Karpas-422 (cell line): Measurements from ENCODE around the gene LARGE1. TPM values are rescaled to one million over a fixed set of nuclear protein-coding genes. Genes with fewer than 3 reads are reported as not detected.

ENCODE experiments used
- DNase-seq: peaks from one replicate; pipeline ENCODE4 v3.0.0-alpha.2; 2015
- H2AFZ ChIP-seq: fragments of 200-600 bp; sonication (generic); 2 replicates; pipeline ENCODE4 v1.6.1; 2014; ENCODE audit warnings: antibody characterized with exemption, low read length, mixed read lengths
- H3K27ac ChIP-seq: fragments of 200-600 bp; sonication (generic); 2 replicates; pipeline ENCODE4 v1.5.1; 2014; ENCODE audit warnings: mild to moderate bottlenecking, low read length, moderate library complexity
- H3K27me3 ChIP-seq: fragments of 200-600 bp; sonication (generic); 2 replicates; pipeline ENCODE4 v1.6.1; 2014; ENCODE audit warnings: low read length, mixed read lengths
- H3K36me3 ChIP-seq: fragments of 200-600 bp; sonication (generic); 2 replicates; pipeline ENCODE4 v1.6.1; 2014; ENCODE audit warnings: low read length, mixed read lengths; ENCODE audit not compliant: insufficient read depth
- H3K4me1 ChIP-seq: fragments of 200-600 bp; sonication (generic); 2 replicates; pipeline ENCODE4 v1.6.1; 2014; ENCODE audit warnings: mild to moderate bottlenecking, low read length, mixed read lengths
- H3K4me2 ChIP-seq: fragments of 200-600 bp; sonication (generic); 2 replicates; pipeline ENCODE4 v1.6.1; 2014; ENCODE audit warnings: low read length, low read depth, mild to moderate bottlenecking; ENCODE audit not compliant: poor library complexity, severe bottlenecking
- H3K4me3 ChIP-seq: fragments of 200-600 bp; sonication (generic); 2 replicates; pipeline ENCODE4 v1.5.1; 2014; ENCODE audit warnings: mild to moderate bottlenecking, antibody characterized with exemption, low read length, mixed read lengths
- H3K79me2 ChIP-seq: fragments of 200-600 bp; sonication (generic); 2 replicates; pipeline ENCODE4 v1.6.1; 2014; ENCODE audit warnings: mild to moderate bottlenecking, low read length, mixed read lengths
- H3K9ac ChIP-seq: fragments of 200-600 bp; sonication (generic); 2 replicates; pipeline ENCODE4 v1.6.0; 2014; ENCODE audit warnings: low read length
- H3K9me2 ChIP-seq: fragments of 200-600 bp; sonication (generic), shearing (Covaris generic); replicated peaks from 2 replicates; pipeline ENCODE4 v1.6.0; 2014; ENCODE audit warnings: mild to moderate bottlenecking, low read length, moderate library complexity; ENCODE audit not compliant: insufficient read depth
- H3K9me3 ChIP-seq: fragments of 300-700, 200-600 bp; sonication (generic); 2 replicates; pipeline ENCODE4 v1.6.1; 2014; ENCODE audit warnings: low read length, mixed read lengths
- H4K20me1 ChIP-seq: fragments of 200-600 bp; sonication (generic); 2 replicates; pipeline ENCODE4 v1.6.1; 2014; ENCODE audit warnings: mild to moderate bottlenecking, antibody characterized with exemption, low read length, low read depth; ENCODE audit not compliant: insufficient read depth
- total RNA-seq: library from RNA; depleted of rRNA; stranded (reverse); fragments of >200 nt; shearing (Covaris generic); gene quantifications from 2 replicates; pipeline ENCODE4 v1.2.3, GENCODE V29; 2014; ENCODE audit warnings: low replicate concordance

The LARGE1 gene
- total RNA-seq, 1 experiment from 2014 or later = 0.15 TPM

DNA sequence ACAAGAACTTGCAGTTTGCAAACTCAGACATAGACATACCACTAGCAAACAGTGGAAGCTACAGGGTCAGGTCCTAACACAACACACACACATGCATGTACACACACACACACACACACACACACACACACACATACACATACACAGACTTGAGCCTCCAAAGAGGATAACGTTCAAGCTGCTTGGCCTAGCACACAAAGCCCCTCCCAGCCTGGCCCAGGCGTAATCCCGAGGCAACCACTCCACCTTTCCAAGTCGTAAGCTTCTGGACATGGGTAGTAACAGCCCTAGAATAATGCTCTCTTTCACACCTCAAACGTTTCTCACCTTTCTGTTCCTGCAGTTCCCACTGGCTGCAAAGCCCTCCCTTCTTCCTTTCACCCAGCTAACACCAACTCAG is 88.6 kb downstream of the LARGE1 start:
- no peaks in the 10 kb centered on the region for H3K79me2 ChIP-seq
- no peak overlapping the region for H2AFZ ChIP-seq
- H4K20me1 ChIP-seq = no peaks in the 10 kb centered on the region
- no peaks in the 10 kb centered on the region for H3K4me1 ChIP-seq
- H3K36me3 ChIP-seq = no peaks in the 10 kb centered on the region
- no peaks in the 10 kb centered on the region for H3K9me3 ChIP-seq
- no peak overlapping the region for H3K9ac ChIP-seq
- no peaks in the 10 kb centered on the region for H3K27me3 ChIP-seq
- H3K4me3 ChIP-seq = no peak overlapping the region
- no peak overlapping the region for H3K27ac ChIP-seq
- DNase-seq = no peak
- H3K9me2 ChIP-seq = no peaks in the 10 kb centered on the region
- no peak overlapping the region for H3K4me2 ChIP-seq

DNA sequence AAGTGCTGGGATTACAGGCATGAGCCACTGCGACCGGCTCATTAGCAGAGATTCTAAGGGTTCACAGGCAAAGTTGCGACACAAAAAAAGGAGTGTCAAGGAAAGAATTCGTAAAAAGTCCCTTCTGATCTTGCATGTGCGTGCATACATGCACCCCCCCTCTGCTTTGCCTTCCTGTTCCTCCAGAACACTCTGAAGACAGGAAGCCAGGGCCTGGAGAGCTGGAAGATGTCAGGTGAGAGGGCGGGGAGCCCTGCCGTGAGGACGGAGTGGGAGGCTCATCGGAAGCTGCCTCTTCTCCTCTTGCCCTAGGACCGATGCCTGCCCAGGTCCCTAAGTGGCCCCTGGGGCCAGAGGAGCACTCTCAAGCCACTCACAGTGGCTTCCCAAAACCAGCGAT is 89.1 kb downstream of the LARGE1 start:
- Histone ChIP-seq H3K4me2 (no peak overlapping the region), H3K4me3 (no peak overlapping the region), H3K9me2 (no peaks in the 10 kb centered on the region), H2AFZ (no peak overlapping the region), H3K4me1 (no peaks in the 10 kb centered on the region), H3K9ac (no peak overlapping the region), H3K36me3 (no peaks in the 10 kb centered on the region), H4K20me1 (no peaks in the 10 kb centered on the region), H3K27me3 (no peaks in the 10 kb centered on the region), H3K79me2 (no peaks in the 10 kb centered on the region), H3K9me3 (no peaks in the 10 kb centered on the region), H3K27ac (no peak overlapping the region)
- no peak for DNase-seq

DNA sequence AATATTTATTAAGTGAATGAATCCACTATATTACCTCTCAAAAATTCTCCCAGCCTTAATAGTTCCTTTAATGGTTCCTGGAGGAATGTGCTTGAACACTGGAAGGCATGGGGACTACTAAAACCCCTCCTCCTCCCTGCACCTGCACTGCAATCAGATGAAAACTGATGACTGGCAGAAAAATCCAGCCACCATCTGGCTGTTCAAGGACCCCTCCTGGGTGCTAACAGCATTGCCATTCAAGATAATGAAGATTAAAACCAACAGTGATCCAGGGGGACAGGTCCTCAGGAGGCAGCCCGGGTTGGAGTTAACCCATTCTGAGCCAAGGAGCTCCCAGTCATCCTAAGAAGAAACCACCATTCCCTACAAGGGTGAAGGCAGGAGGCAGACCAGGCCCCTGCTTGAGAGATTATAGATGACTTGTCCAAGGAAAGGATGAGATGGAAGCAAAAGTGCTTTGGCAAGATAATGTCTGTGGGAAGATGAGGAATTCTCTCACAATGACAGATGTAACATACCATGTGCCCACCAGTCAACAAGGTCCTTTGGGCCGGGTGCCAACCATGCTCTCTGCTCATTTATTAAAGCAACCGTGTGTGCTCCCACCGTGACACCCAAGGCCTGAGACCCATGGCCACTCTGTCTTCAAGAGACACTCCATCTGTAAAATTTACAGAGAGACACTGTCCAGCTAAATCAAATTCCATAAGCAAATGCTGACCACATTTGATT is 90.6 kb downstream of the LARGE1 start:
- no peak for DNase-seq
- Histone ChIP-seq H3K4me2 (no peak overlapping the region), H4K20me1 (no peaks in the 10 kb centered on the region), H3K36me3 (no peaks in the 10 kb centered on the region), H3K9ac (no peak overlapping the region), H2AFZ (no peak overlapping the region), H3K27ac (no peak overlapping the region), H3K79me2 (no peaks in the 10 kb centered on the region), H3K9me2 (no peaks in the 10 kb centered on the region), H3K4me1 (no peaks in the 10 kb centered on the region), H3K9me3 (no peaks in the 10 kb centered on the region), H3K4me3 (no peak overlapping the region), H3K27me3 (no peaks in the 10 kb centered on the region)

DNA sequence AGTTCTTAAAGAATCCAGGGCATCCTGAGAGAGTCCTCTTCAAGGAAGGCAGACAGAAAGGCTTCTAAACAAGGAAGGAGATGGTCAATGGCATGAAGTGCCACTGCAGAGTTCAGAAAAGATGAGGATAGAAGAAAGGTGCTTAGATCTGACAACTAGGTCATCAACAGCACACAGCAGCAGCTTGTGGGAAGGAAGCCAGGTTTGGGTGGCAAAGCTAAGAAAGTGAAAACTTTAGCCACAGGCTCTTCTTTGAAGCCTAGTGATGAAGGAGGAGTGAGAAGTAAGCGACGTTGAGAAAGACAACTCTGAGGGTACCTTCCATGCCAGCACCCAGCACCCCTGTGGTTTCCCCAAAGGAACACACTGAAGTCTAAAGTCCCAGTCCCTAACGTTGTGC is 92.0 kb downstream of the LARGE1 start:
- Histone ChIP-seq H3K36me3 (no peaks in the 10 kb centered on the region), H3K27me3 (no peaks in the 10 kb centered on the region), H3K9me3 (no peaks in the 10 kb centered on the region), H3K4me2 (no peak overlapping the region), H3K9ac (no peak overlapping the region), H3K4me1 (no peaks in the 10 kb centered on the region), H3K9me2 (no peaks in the 10 kb centered on the region), H3K27ac (no peak overlapping the region), H4K20me1 (no peaks in the 10 kb centered on the region), H2AFZ (no peak overlapping the region), H3K79me2 (no peaks in the 10 kb centered on the region), H3K4me3 (no peak overlapping the region)
- no peak for DNase-seq

DNA sequence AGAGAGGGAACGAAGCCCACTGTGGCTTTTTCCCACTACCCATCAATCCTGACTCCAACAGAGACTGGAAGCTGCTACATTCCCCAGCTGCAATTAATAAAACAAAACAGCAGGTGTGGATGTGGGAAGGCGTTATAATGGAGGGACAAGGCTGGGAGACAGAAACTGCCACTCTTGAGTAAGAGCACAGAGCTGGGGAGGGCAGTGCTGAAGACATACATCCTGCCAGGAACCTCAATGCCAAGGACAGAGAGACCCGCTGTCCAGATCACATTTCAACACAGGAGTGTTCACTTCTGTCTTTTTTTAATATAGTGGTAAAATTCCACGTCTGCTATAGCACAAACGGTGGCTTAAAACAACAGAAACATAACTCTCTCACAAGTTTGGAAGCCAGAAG is 94.5 kb downstream of the LARGE1 start:
- Histone ChIP-seq H3K36me3 (no peaks in the 10 kb centered on the region), H4K20me1 (no peaks in the 10 kb centered on the region), H3K4me1 (peaks cover 10% of the 10 kb centered on the region), H3K9ac (no peak overlapping the region), H3K79me2 (no peaks in the 10 kb centered on the region), H3K4me2 (no peak overlapping the region), H2AFZ (no peak overlapping the region), H3K4me3 (no peak overlapping the region), H3K27ac (no peak overlapping the region), H3K9me3 (no peaks in the 10 kb centered on the region), H3K27me3 (no peaks in the 10 kb centered on the region), H3K9me2 (no peaks in the 10 kb centered on the region)
- no peak for DNase-seq

DNA sequence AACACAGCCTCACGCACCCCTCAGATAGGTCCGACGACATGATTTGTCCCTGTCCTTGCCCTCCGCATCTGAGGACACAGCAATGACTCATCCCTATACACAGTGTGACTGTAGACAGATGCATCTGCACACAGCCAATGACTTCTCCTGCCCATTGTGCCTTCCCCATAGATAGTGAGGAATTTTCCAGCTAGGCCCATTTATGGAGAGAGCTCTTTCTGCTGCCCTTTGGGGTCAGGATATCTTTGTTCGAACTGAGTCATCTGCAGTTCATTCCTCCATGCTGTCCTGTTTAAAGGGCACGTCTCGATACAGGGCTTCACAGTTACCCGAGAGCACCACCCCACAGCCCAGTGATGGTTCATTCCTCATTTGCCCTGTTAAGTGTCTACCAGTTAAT is 96.7 kb downstream of the LARGE1 start:
- Histone ChIP-seq H3K9me3 (no peaks in the 10 kb centered on the region), H3K27me3 (no peaks in the 10 kb centered on the region), H3K79me2 (no peaks in the 10 kb centered on the region), H2AFZ (no peak overlapping the region), H3K36me3 (no peaks in the 10 kb centered on the region), H3K4me2 (no peak overlapping the region), H3K9ac (no peak overlapping the region), H3K9me2 (no peaks in the 10 kb centered on the region), H3K4me1 (peaks cover 10% of the 10 kb centered on the region), H3K4me3 (no peak overlapping the region), H4K20me1 (no peaks in the 10 kb centered on the region), H3K27ac (no peak overlapping the region)
- DNase-seq = no peak

DNA sequence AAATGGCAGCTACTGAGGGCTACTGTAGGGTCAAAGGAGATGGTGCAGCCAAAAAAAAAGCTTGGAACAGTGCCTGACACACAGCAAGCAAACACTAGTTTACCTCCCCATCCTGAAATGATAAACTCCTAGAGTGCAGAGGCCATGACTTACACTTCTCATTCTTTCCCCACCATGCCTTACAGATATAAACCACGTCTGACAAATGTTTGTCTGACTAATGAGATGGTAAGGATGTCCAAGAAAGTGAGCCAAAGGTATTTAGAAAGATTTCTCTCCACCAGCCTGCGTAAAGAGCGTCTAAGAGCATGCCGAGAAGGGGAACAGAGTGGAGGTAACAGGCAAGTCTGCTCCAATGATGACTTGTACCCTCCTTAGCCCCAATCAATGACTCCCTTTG is 99.0 kb downstream of the LARGE1 start:
- no peaks in the 10 kb centered on the region for H3K9me3 ChIP-seq
- H3K9ac ChIP-seq = no peak overlapping the region
- H4K20me1 ChIP-seq = no peaks in the 10 kb centered on the region
- no peak for DNase-seq
- no peaks in the 10 kb centered on the region for H3K9me2 ChIP-seq
- H3K4me3 ChIP-seq = no peak overlapping the region
- peaks cover 17% of the 10 kb centered on the region for H3K4me1 ChIP-seq
- H3K79me2 ChIP-seq = no peaks in the 10 kb centered on the region
- no peak overlapping the region for H3K4me2 ChIP-seq
- no peak overlapping the region for H2AFZ ChIP-seq
- no peaks in the 10 kb centered on the region for H3K36me3 ChIP-seq
- H3K27me3 ChIP-seq = no peaks in the 10 kb centered on the region
- H3K27ac ChIP-seq = no peak overlapping the region

DNA sequence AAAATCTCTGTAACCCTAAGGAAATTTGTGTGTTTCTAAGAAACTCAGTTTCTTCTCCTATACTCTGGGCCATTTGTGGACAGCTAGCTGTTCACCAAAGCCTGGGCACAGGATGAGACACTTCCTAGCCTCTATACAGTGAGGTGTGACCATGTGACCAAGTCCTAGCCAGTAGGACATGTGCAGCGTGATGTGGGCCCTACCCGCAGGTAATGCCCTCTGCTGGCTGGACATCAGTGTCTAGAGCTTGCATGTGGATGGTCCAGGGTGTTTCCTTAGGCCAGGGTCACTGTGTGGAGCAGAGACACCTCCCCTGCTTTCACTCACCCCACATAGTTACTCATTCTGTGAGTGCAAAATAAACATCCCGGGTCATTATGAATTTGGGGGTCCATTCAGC is 100.5 kb downstream of the LARGE1 start:
- H3K36me3 ChIP-seq = no peaks in the 10 kb centered on the region
- H3K4me2 ChIP-seq = no peak overlapping the region
- no peaks in the 10 kb centered on the region for H4K20me1 ChIP-seq
- H3K9me2 ChIP-seq = no peaks in the 10 kb centered on the region
- no peak overlapping the region for H2AFZ ChIP-seq
- H3K9ac ChIP-seq = no peak overlapping the region
- no peaks in the 10 kb centered on the region for H3K79me2 ChIP-seq
- no peaks in the 10 kb centered on the region for H3K27me3 ChIP-seq
- DNase-seq = no peak
- no peaks in the 10 kb centered on the region for H3K9me3 ChIP-seq
- no peak overlapping the region for H3K27ac ChIP-seq
- no peak overlapping the region for H3K4me3 ChIP-seq
- peaks cover 17% of the 10 kb centered on the region for H3K4me1 ChIP-seq
